ENCODE results near the gene PXDN.

Gene PXDN

GRCh38 chr2:1673160-1673944 lies 71.0 kb downstream of the PXDN start:
- H3K27ac ChIP-seq (ENCODE audit: low read length) = no peak overlapping the region
- peaks cover 18 to 43% of the 10 kb centered on the region in 2 donors for H3K36me3 ChIP-seq (ENCODE audit: control insufficient read depth in 1 of 2, insufficient read depth in 2 of 2, low read length in 2 of 2)
- peaks cover 0 to 8% of the 10 kb centered on the region in 2 donors for H3K4me1 ChIP-seq (ENCODE audit: control insufficient read depth in 1 of 2, insufficient read depth in 2 of 2, low read length in 2 of 2)
- H3K9me3 ChIP-seq (ENCODE audit: control insufficient read depth in 1 of 2, low read length in 2 of 2) = no peaks in the 10 kb centered on the region
- H3K4me3 ChIP-seq (ENCODE audit: low read depth in 1 of 2, low read length in 2 of 2) = no peak overlapping the region
- H3K27me3 ChIP-seq (ENCODE audit: low read depth, low read length) = no peaks in the 10 kb centered on the region

GRCh38 chr2:1672738-1673137 lies 71.6 kb downstream of the PXDN start:
- H3K27ac ChIP-seq (ENCODE audit: low read length) = no peak overlapping the region
- H3K36me3 ChIP-seq (ENCODE audit: control insufficient read depth in 1 of 2, insufficient read depth in 2 of 2, low read length in 2 of 2) = peaks cover 15 to 38% of the 10 kb centered on the region in 2 donors
- H3K9me3 ChIP-seq (ENCODE audit: control insufficient read depth in 1 of 2, low read length in 2 of 2) = no peaks in the 10 kb centered on the region
- peaks cover 0 to 8% of the 10 kb centered on the region in 2 donors for H3K4me1 ChIP-seq (ENCODE audit: control insufficient read depth in 1 of 2, insufficient read depth in 2 of 2, low read length in 2 of 2)
- H3K4me3 ChIP-seq (ENCODE audit: low read depth in 1 of 2, low read length in 2 of 2) = no peak overlapping the region
- no peaks in the 10 kb centered on the region for H3K27me3 ChIP-seq (ENCODE audit: low read depth, low read length)

GRCh38 chr2:1671916-1672315 lies 72.4 kb downstream of the PXDN start:
- Histone ChIP-seq H3K9me3 (ENCODE audit: control insufficient read depth in 1 of 2, low read length in 2 of 2) (no peaks in the 10 kb centered on the region), H3K36me3 (ENCODE audit: control insufficient read depth in 1 of 2, insufficient read depth in 2 of 2, low read length in 2 of 2) (peaks cover 15 to 35% of the 10 kb centered on the region in 2 donors), H3K4me1 (ENCODE audit: control insufficient read depth in 1 of 2, insufficient read depth in 2 of 2, low read length in 2 of 2) (peaks cover 0 to 8% of the 10 kb centered on the region in 2 donors), H3K27me3 (ENCODE audit: low read depth, low read length) (no peaks in the 10 kb centered on the region), H3K4me3 (ENCODE audit: low read depth in 1 of 2, low read length in 2 of 2) (no peak overlapping the region), H3K27ac (ENCODE audit: low read length) (no peak overlapping the region)

GRCh38 chr2:1670636-1671035 lies 73.7 kb downstream of the PXDN start:
- no peaks in the 10 kb centered on the region for H3K4me1 ChIP-seq (ENCODE audit: control insufficient read depth in 1 of 2, insufficient read depth in 2 of 2, low read length in 2 of 2)
- H3K4me3 ChIP-seq (ENCODE audit: low read depth in 1 of 2, low read length in 2 of 2) = no peak overlapping the region
- no peak overlapping the region for H3K27ac ChIP-seq (ENCODE audit: low read length)
- no peaks in the 10 kb centered on the region for H3K27me3 ChIP-seq (ENCODE audit: low read depth, low read length)
- H3K36me3 ChIP-seq (ENCODE audit: control insufficient read depth in 1 of 2, insufficient read depth in 2 of 2, low read length in 2 of 2) = peaks cover 22 to 33% of the 10 kb centered on the region in 2 donors
- H3K9me3 ChIP-seq (ENCODE audit: control insufficient read depth in 1 of 2, low read length in 2 of 2) = no peaks in the 10 kb centered on the region

- Histone ChIP-seq H3K4me3 (ENCODE audit: low read depth in 1 of 2, low read length in 2 of 2) (no peak overlapping the region), H3K9me3 (ENCODE audit: control insufficient read depth in 1 of 2, low read length in 2 of 2) (no peaks in the 10 kb centered on the region), H3K27ac (ENCODE audit: low read length) (no peak overlapping the region), H3K4me1 (ENCODE audit: control insufficient read depth in 1 of 2, insufficient read depth in 2 of 2, low read length in 2 of 2) (no peaks in the 10 kb centered on the region), H3K36me3 (ENCODE audit: control insufficient read depth in 1 of 2, insufficient read depth in 2 of 2, low read length in 2 of 2) (peaks cover 34 to 56% of the 10 kb centered on the region in 2 donors), H3K27me3 (ENCODE audit: low read depth, low read length) (no peaks in the 10 kb centered on the region)
Observed at GRCh38 chr2:1665761-1666505, 78.4 kb downstream of the PXDN start.

GRCh38 chr2:1664698-1665097 lies 79.6 kb downstream of the PXDN start:
- Histone ChIP-seq H3K27me3 (ENCODE audit: low read depth, low read length) (no peaks in the 10 kb centered on the region), H3K4me1 (ENCODE audit: control insufficient read depth in 1 of 2, insufficient read depth in 2 of 2, low read length in 2 of 2) (no peaks in the 10 kb centered on the region), H3K27ac (ENCODE audit: low read length) (no peak overlapping the region), H3K9me3 (ENCODE audit: control insufficient read depth in 1 of 2, low read length in 2 of 2) (no peaks in the 10 kb centered on the region), H3K36me3 (ENCODE audit: control insufficient read depth in 1 of 2, insufficient read depth in 2 of 2, low read length in 2 of 2) (peaks cover 41 to 69% of the 10 kb centered on the region in 2 donors), H3K4me3 (ENCODE audit: low read depth in 1 of 2, low read length in 2 of 2) (no peak overlapping the region)

GRCh38 chr2:1664076-1664605 lies 80.2 kb downstream of the PXDN start:
- Histone ChIP-seq H3K27ac (ENCODE audit: low read length) (no peak overlapping the region), H3K9me3 (ENCODE audit: control insufficient read depth in 1 of 2, low read length in 2 of 2) (no peaks in the 10 kb centered on the region), H3K4me3 (ENCODE audit: low read depth in 1 of 2, low read length in 2 of 2) (no peak overlapping the region), H3K27me3 (ENCODE audit: low read depth, low read length) (no peaks in the 10 kb centered on the region), H3K36me3 (ENCODE audit: control insufficient read depth in 1 of 2, insufficient read depth in 2 of 2, low read length in 2 of 2) (peaks cover 42 to 70% of the 10 kb centered on the region in 2 donors), H3K4me1 (ENCODE audit: control insufficient read depth in 1 of 2, insufficient read depth in 2 of 2, low read length in 2 of 2) (no peaks in the 10 kb centered on the region)

GRCh38 chr2:1663621-1664020 lies 80.7 kb downstream of the PXDN start:
- H3K27me3 ChIP-seq (ENCODE audit: low read depth, low read length) = no peaks in the 10 kb centered on the region
- H3K27ac ChIP-seq (ENCODE audit: low read length) = no peak overlapping the region
- no peak overlapping the region for H3K4me3 ChIP-seq (ENCODE audit: low read depth in 1 of 2, low read length in 2 of 2)
- H3K36me3 ChIP-seq (ENCODE audit: control insufficient read depth in 1 of 2, insufficient read depth in 2 of 2, low read length in 2 of 2) = peaks cover 46 to 71% of the 10 kb centered on the region in 2 donors
- no peaks in the 10 kb centered on the region for H3K9me3 ChIP-seq (ENCODE audit: control insufficient read depth in 1 of 2, low read length in 2 of 2)
- H3K4me1 ChIP-seq (ENCODE audit: control insufficient read depth in 1 of 2, insufficient read depth in 2 of 2, low read length in 2 of 2) = no peaks in the 10 kb centered on the region

- Histone ChIP-seq H3K4me1 (ENCODE audit: control insufficient read depth in 1 of 2, insufficient read depth in 2 of 2, low read length in 2 of 2) (no peaks in the 10 kb centered on the region), H3K36me3 (ENCODE audit: control insufficient read depth in 1 of 2, insufficient read depth in 2 of 2, low read length in 2 of 2) (peaks cover 46 to 71% of the 10 kb centered on the region in 2 donors), H3K27me3 (ENCODE audit: low read depth, low read length) (no peaks in the 10 kb centered on the region), H3K9me3 (ENCODE audit: control insufficient read depth in 1 of 2, low read length in 2 of 2) (no peaks in the 10 kb centered on the region), H3K27ac (ENCODE audit: low read length) (no peak overlapping the region), H3K4me3 (ENCODE audit: low read depth in 1 of 2, low read length in 2 of 2) (no peak overlapping the region)
Observed at GRCh38 chr2:1662606-1663180, 81.6 kb downstream of the PXDN start.

GRCh38 chr2:1661891-1662605 lies 82.3 kb downstream of the PXDN start:
- H3K36me3 ChIP-seq (ENCODE audit: control insufficient read depth in 1 of 2, insufficient read depth in 2 of 2, low read length in 2 of 2) = peaks cover 46 to 71% of the 10 kb centered on the region in 2 donors
- no peaks in the 10 kb centered on the region for H3K4me1 ChIP-seq (ENCODE audit: control insufficient read depth in 1 of 2, insufficient read depth in 2 of 2, low read length in 2 of 2)
- H3K27ac ChIP-seq (ENCODE audit: low read length) = no peak overlapping the region
- no peaks in the 10 kb centered on the region for H3K9me3 ChIP-seq (ENCODE audit: control insufficient read depth in 1 of 2, low read length in 2 of 2)
- no peak overlapping the region for H3K4me3 ChIP-seq (ENCODE audit: low read depth in 1 of 2, low read length in 2 of 2)
- H3K27me3 ChIP-seq (ENCODE audit: low read depth, low read length) = no peaks in the 10 kb centered on the region
